ENCODE measurements around the gene TPRKB. TPM values are rescaled to one million over a fixed set of nuclear protein-coding genes. Genes with fewer than 3 reads are reported as not detected.
"Not testable (repeated sequence)": the region's sequence is repeated elsewhere in the genome, so short reads cannot be mapped to it uniquely, and the experiment has no call there.

Gene TPRKB
- total RNA-seq, 2 donors from 2014 or later: 21.6 to 28.3 TPM

- Histone ChIP-seq H3K4me1 (no peaks in the 10 kb centered on the region), H3K27me3 (no peaks in the 10 kb centered on the region), H3K27ac (no peak overlapping the region), H3K36me3 (no peaks in the 10 kb centered on the region), H3K9me3 (no peaks in the 10 kb centered on the region), H3K4me3 (no peak overlapping the region)
- TF ChIP-seq CTCF (IDR thresholded peaks at IDR 0.05): no peak
- DNase-seq (ENCODE audit: low spot score): no peak
These were observed 51.2 kb downstream of the TPRKB start for GRCh38 chr2:73685764-73686438.

GRCh38 chr2:73684905-73685304 is 52.2 kb downstream of the TPRKB start:
- not testable (repeated sequence) for H3K4me1 ChIP-seq; H3K27me3 ChIP-seq; H3K36me3 ChIP-seq; H3K9me3 ChIP-seq; H3K4me3 ChIP-seq; DNase-seq (ENCODE audit: low spot score); H3K27ac ChIP-seq

GRCh38 chr2:73684325-73684724 is 52.8 kb downstream of the TPRKB start:
- DNase-seq (ENCODE audit: low spot score); H3K9me3 ChIP-seq; H3K36me3 ChIP-seq; H3K4me1 ChIP-seq; H3K27ac ChIP-seq; H3K27me3 ChIP-seq; H3K4me3 ChIP-seq: not testable (repeated sequence)

GRCh38 chr2:73679951-73680571 is 57.1 kb downstream of the TPRKB start:
- H3K9me3 ChIP-seq; H3K27me3 ChIP-seq; H3K4me3 ChIP-seq; DNase-seq (ENCODE audit: low spot score); H3K27ac ChIP-seq; H3K4me1 ChIP-seq; H3K36me3 ChIP-seq: not testable (repeated sequence)
- TF ChIP-seq CTCF (IDR thresholded peaks at IDR 0.05): peak in 1 of 2 donors; percentile 49

Other genes starting within 250 kb of the TPRKB start
- gene NAT8, start 94.9 kb downstream of the TPRKB start, total RNA-seq: not detected
- 10 to 100 TPM; 17.0 to 18.2 TPM for gene DUSP11, start 42.8 kb upstream of the TPRKB start, total RNA-seq
- not detected for gene C2orf78, start 46.8 kb upstream of the TPRKB start, total RNA-seq
- gene STAMBP, start 91.6 kb upstream of the TPRKB start, total RNA-seq: 10 to 100 TPM; 23.3 to 37.3 TPM
- gene ACTG2, start 155.7 kb upstream of the TPRKB start, total RNA-seq: 10 to 100 TPM in 1 of 2 donors, 1 to 10 TPM in 1; 3.7 to 23.8 TPM
- 10 to 100 TPM; 33.7 to 36.2 TPM for gene DGUOK, start 189.5 kb upstream of the TPRKB start, total RNA-seq
- 1 to 10 TPM; 1.9 to 3.9 TPM for gene TET3, start 247.6 kb upstream of the TPRKB start, total RNA-seq